Gastroesophageal sphincter (tissue), 4 donors: ENCODE measurements around the gene FBXO8. TPM values are rescaled to one million over a fixed set of nuclear protein-coding genes. Genes with fewer than 3 reads are reported as not detected.

Experiments used
- ATAC-seq: fragments of 150-250 bp; one replicate; pipeline ENCODE4 v1.9.1; 2016; ENCODE audit warnings: mild to moderate bottlenecking, moderate library complexity
- H3K27ac ChIP-seq, 4 donors: fragments of 200-600 bp; sonication (generic) in 3 of 4; 1 replicate in 3 of 4; 2 replicates in 1 of 4; pipeline ENCODE4 v1.5.1; 2016 to 2019
- H3K27me3 ChIP-seq: fragments of 200-600 bp; sonication (generic); one replicate; pipeline ENCODE4 v1.5.1; 2019
- H3K36me3 ChIP-seq, 2 donors: fragments of 200-600 bp; sonication (generic); one replicate each; pipeline ENCODE4 v1.5.1; 2019; ENCODE audit warnings: control low read depth in 1 of 2
- H3K4me1 ChIP-seq, 3 donors: fragments of 200-600 bp; sonication (generic); 1 replicate in 2 of 3; 2 replicates in 1 of 3; pipeline ENCODE4 v1.5.1; 2016 to 2019; ENCODE audit warnings: control low read depth in 2 of 3
- H3K4me3 ChIP-seq, 2 donors: fragments of 200-600 bp; sonication (generic); one replicate each; pipeline ENCODE4 v1.5.1; 2019; ENCODE audit warnings: mild to moderate bottlenecking in 1 of 2, moderate library complexity in 1 of 2
- H3K9me3 ChIP-seq, 3 donors: fragments of 200-600 bp; sonication (generic); one replicate each; pipeline ENCODE4 v1.5.1; 2017 to 2019; ENCODE audit warnings: control low read depth in 2 of 3
- EP300 ChIP-seq: sonication (generic); formaldehyde crosslinking; IDR thresholded peaks from one replicate; pipeline ENCODE4 v1.6.1; 2017; ENCODE audit warnings: antibody characterized with exemption, mild to moderate bottlenecking
- POLR2A ChIP-seq, 2 donors: fragments of 450-650 bp; IDR thresholded peaks; one replicate each; pipeline ENCODE4 v1.6.1; 2017; ENCODE audit warnings: antibody characterized with exemption in 2 of 2, mild to moderate bottlenecking in 2 of 2, moderate library complexity in 1 of 2
- POLR2AphosphoS5 ChIP-seq: sonication (generic); formaldehyde crosslinking; IDR thresholded peaks from one replicate; pipeline ENCODE4 v1.6.1; 2017; ENCODE audit warnings: antibody characterized with exemption
- WGBS, 2 donors: methylation state at CpG; one replicate each; pipeline ENCODE4 v1.1.5; 2018; ENCODE audit warnings: low coverage in 1 of 2; 5-methylcytosine and 5-hydroxymethylcytosine counted together
- total RNA-seq, 4 donors: library from RNA; depleted of rRNA; stranded (reverse); fragments of >200 nt; gene quantifications; one replicate each; pipeline ENCODE4 v1.1.0, GENCODE V29; 2016
- TF ChIP-seq, protein P1 (sequence below), 4 experiments: fragments of 200-600 bp in 2 of 4; fragments of 450-650 bp in 2 of 4; sonication (generic) in 1 of 4; IDR thresholded peaks; one replicate each; pipeline ENCODE4 v1.5.1; 2017 to 2019; ENCODE audit warnings: antibody characterized with exemption in 4 of 4, mild to moderate bottlenecking in 2 of 4, moderate library complexity in 2 of 4

The FBXO8 gene
- total RNA-seq, 4 donors from 2014 or later, result 39.0 to 64.7 (median 58.8) TPM

DNA sequence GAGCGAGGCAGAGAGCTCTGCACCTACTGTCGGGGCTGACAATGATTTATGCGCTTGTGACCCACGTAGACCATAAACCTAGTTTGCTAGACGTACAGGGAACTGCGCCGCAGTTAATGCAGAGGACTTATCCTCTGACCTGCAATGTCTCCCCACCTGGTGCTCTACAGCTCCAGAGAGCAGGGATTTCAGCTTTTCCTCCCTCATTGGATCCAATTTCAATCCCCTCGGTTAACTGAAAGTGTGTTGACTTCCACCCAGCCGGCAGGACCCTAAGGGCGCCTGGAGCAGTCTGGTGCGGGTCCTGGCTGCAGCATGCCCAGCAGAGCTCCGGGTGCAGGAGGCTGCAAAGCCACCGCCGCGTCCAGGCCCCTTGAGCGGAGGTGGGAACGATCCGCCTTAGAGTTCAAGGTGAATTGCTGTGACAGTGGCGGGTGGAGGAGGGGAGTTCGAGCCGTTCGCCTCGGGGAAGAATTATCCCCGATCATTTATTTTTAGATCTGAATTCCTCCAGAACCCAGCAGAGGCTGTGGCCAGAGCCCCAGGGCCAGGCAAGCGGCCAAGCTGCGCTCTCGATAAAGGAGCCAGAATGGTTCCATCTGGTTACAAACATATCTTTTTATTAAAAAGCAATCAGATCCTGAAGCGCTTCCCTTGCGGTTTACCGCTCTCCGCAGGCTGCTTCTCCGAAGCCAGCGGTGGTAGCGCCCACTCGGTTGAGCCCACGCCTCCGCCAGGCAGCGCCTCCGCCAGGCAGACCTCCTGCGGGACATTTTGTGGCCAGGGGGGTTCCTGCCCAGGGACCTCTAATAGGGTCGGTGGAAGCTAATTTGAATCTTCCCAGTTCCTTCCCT lies 66.0 kb downstream of the FBXO8 start:
- H3K27ac ChIP-seq, result no peak overlapping the region
- 0 to 6% methylated on average over 2 to 9 of the region's 41 CpGs for whole genome bisulfite sequencing, 2 donors
- no peak for ATAC-seq
- H3K9me3 ChIP-seq, result no peaks in the 10 kb centered on the region
- TF ChIP-seq EP300 (no peak), POLR2A (IDR thresholded peaks at IDR 0.05) (no peak), POLR2AphosphoS5 (no peak)
- TF ChIP-seq, protein P1, sequence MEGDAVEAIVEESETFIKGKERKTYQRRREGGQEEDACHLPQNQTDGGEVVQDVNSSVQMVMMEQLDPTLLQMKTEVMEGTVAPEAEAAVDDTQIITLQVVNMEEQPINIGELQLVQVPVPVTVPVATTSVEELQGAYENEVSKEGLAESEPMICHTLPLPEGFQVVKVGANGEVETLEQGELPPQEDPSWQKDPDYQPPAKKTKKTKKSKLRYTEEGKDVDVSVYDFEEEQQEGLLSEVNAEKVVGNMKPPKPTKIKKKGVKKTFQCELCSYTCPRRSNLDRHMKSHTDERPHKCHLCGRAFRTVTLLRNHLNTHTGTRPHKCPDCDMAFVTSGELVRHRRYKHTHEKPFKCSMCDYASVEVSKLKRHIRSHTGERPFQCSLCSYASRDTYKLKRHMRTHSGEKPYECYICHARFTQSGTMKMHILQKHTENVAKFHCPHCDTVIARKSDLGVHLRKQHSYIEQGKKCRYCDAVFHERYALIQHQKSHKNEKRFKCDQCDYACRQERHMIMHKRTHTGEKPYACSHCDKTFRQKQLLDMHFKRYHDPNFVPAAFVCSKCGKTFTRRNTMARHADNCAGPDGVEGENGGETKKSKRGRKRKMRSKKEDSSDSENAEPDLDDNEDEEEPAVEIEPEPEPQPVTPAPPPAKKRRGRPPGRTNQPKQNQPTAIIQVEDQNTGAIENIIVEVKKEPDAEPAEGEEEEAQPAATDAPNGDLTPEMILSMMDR (IDR thresholded peaks at IDR 0.05), result no peak
- peaks cover 2 to 48% (median 16%) of the 10 kb centered on the region in 3 donors for H3K4me1 ChIP-seq
- H3K4me3 ChIP-seq, result peak overlapping the region in 1 of 2 donors; percentile 44
- no peaks in the 10 kb centered on the region for H3K36me3 ChIP-seq
- H3K27me3 ChIP-seq, result peaks cover 66% of the 10 kb centered on the region

DNA sequence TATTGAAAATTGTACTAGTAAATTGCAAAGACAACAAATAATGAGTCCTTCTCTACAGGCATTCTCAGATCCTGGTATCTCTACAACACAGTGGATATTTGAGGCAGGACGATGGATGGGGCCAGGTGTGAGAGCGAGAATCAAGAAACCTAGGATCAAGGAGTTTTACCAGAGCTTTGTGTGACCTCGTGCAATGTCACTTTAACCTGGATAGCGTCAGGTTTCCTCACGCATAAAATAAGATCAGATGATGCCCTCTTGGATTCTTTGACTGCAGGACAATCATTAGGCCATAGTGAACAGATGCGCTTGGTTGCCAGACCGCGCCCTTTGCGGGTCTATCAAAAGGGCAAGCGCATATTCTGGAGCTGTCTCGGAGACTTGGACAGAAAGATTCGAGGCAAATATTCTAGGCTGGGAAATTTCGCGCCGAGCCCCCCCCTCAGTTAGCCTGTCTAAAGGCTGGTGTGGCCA lies 66.6 kb downstream of the FBXO8 start:
- WGBS, 2 donors, result 38 to 58% methylated on average over 5 to 13 of the region's 15 CpGs
- H3K4me1 ChIP-seq, result peaks cover 2 to 48% (median 16%) of the 10 kb centered on the region in 3 donors
- no peaks in the 10 kb centered on the region for H3K9me3 ChIP-seq
- no peak overlapping the region for H3K27ac ChIP-seq
- TF ChIP-seq, protein P1 (IDR thresholded peaks at IDR 0.05), result no peak
- TF ChIP-seq POLR2A (IDR thresholded peaks at IDR 0.05), result no peak
- TF ChIP-seq EP300, result no peak
- no peak for TF ChIP-seq POLR2AphosphoS5
- H3K36me3 ChIP-seq, result no peaks in the 10 kb centered on the region
- peak overlapping the region in 1 of 2 donors; percentile 44 for H3K4me3 ChIP-seq
- peaks cover 73% of the 10 kb centered on the region for H3K27me3 ChIP-seq
- no peak for ATAC-seq

DNA sequence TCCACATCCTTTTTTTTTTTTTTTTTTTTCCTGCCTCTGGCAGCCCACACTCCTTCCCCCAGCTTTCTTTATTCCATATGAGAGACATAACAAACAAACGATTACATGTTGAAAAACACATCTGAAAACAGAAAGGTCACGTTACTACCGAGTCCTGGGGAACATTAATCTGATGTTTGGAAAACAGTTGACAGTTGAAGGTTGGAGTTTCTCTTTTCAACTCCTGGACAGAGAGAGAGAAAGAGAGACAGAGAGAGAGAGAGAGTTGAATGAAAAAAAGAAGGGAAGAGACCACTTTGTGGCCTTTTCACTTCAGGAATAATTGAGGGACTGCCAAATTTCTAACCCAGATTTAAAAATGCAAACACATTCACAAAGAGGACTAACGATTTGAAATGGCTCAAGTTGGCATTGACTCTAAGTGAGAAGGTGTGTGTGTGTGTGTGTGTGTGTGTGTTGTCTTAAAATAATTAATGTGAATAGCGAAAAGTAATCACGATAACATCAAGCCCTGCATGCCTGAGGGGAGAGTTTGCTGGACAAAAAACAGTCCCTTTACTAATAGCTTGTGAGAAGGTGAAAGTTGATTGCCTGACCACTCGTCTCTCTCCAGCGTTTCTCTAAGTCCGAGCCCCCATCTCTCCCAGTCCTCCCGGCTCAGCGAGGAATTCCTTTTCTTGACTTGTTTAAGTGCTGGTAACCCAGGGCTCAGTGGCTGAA lies 67.3 kb downstream of the FBXO8 start:
- no peak for ATAC-seq
- no peaks in the 10 kb centered on the region for H3K9me3 ChIP-seq
- no peak overlapping the region for H3K27ac ChIP-seq
- peaks cover 80% of the 10 kb centered on the region for H3K27me3 ChIP-seq
- H3K4me3 ChIP-seq, result no peak overlapping the region
- H3K4me1 ChIP-seq, result peaks cover 2 to 48% (median 16%) of the 10 kb centered on the region in 3 donors
- TF ChIP-seq POLR2AphosphoS5, result no peak
- no peaks in the 10 kb centered on the region for H3K36me3 ChIP-seq
- WGBS, 2 donors, result 9 to 23% methylated on average over 7 to 11 of the region's 11 CpGs

DNA sequence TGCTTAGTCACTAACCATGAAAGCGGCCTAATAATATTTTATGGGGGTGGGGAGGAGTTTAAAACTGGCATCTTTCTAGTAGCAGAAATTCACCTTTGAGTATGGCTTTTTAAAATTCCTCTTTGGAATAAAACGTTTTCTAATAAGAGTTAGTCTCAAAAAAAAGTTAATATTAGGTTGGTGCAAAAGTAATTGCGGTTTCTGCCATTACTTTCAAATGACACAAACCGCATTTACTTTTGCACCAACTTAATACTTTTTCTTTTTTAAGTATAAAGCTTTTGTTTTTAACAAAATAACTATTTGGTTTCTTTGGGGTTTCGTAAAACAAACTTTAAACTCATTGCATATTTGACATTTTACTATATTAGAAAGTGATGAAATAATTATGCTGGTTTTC lies 68.4 kb downstream of the FBXO8 start:
- Histone ChIP-seq H3K4me1 (peaks cover 2 to 48% (median 16%) of the 10 kb centered on the region in 3 donors), H3K36me3 (no peaks in the 10 kb centered on the region), H3K9me3 (no peaks in the 10 kb centered on the region), H3K27ac (no peak overlapping the region), H3K27me3 (peaks cover 91% of the 10 kb centered on the region), H3K4me3 (no peak overlapping the region)
- no peak for ATAC-seq
- WGBS, 2 donors, result 24 to 38% methylated on average over 5 of the region's 5 CpGs
- TF ChIP-seq POLR2A (IDR thresholded peaks at IDR 0.05) (no peak), POLR2AphosphoS5 (no peak), EP300 (no peak)
- TF ChIP-seq, protein P1 (IDR thresholded peaks at IDR 0.05), result no peak

DNA sequence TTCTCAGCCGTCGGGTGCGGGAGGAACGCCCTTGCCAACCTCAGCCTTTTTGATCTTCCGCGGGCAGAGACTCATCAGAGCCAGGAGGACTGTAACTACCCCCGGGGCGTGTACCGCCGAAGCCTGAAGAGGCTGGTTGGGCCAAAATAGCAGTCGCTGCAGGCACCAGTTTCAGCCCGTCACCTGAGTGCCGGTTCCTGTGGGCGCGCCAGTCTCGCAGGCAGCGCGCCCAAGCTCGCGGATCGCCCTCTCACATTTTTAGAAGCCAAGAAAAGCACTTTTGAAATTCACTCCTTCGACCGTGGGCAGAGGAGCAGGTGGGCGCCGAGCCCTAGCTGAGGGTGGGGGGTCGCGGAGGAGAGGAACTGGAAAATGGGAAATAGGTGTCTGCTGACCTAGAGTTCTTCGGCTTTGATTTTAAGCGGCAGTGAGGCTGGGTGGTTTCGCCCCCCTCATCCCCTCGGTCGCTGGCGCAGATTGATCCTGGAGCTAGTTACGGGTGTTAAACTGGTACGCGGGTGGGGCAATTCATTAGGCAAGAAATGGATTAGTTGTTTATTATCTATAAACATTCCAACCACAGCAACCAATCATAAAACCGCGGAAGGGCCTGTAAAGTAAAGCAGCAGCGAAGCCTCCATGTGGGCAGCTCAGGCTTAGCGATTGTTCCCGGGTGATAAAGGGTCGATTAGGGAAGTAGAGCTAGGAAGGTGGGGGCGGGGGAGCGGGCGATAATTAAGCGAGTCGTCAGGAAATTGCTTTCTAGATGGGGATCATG lies 69.2 kb downstream of the FBXO8 start:
- peaks cover 97% of the 10 kb centered on the region for H3K27me3 ChIP-seq
- no peak for ATAC-seq
- no peaks in the 10 kb centered on the region for H3K36me3 ChIP-seq
- 10 to 14% methylated on average over 20 to 23 of the region's 47 CpGs for WGBS, 2 donors
- TF ChIP-seq EP300 (no peak), POLR2AphosphoS5 (no peak), POLR2A (IDR thresholded peaks at IDR 0.05) (no peak)
- TF ChIP-seq, protein P1 (IDR thresholded peaks at IDR 0.05), result no peak
- peaks cover 2 to 48% (median 16%) of the 10 kb centered on the region in 3 donors for H3K4me1 ChIP-seq
- no peak overlapping the region for H3K27ac ChIP-seq
- H3K4me3 ChIP-seq, result peak overlapping the region in 1 of 2 donors; percentile 30
- no peaks in the 10 kb centered on the region for H3K9me3 ChIP-seq
